ENCODE data around the gene FAM186B.
A peak's percentile ranks its signal among the peaks of the same experiment; 100 is the strongest.

The FAM186B gene

GRCh38 chr12:49609059-49609874 is 3.8 kb upstream of the FAM186B start:
- DNase-seq: no peak

GRCh38 chr12:49604856-49605255 is 583 bp downstream of the FAM186B start:
- no peak for DNase-seq

- DNase-seq: no peak
These were observed 1.7 kb downstream of the FAM186B start for GRCh38 chr12:49603721-49604120.

- DNase-seq: no peak
These were observed 5.5 kb downstream of the FAM186B start for GRCh38 chr12:49599961-49600360.

GRCh38 chr12:49598527-49598926 is 6.9 kb downstream of the FAM186B start:
- no peak for DNase-seq

- DNase-seq: peak in 1 of 14 donors; percentile 17
These were observed 16.5 kb downstream of the FAM186B start for GRCh38 chr12:49588721-49589516.

GRCh38 chr12:49588281-49588680 is 17.2 kb downstream of the FAM186B start:
- no peak for DNase-seq

- no peak for DNase-seq
These were observed 18.1 kb downstream of the FAM186B start for GRCh38 chr12:49587174-49587908.

GRCh38 chr12:49585477-49586459 is 19.7 kb downstream of the FAM186B start:
- no peak for DNase-seq

- no peak for DNase-seq
These were observed 20.8 kb downstream of the FAM186B start for GRCh38 chr12:49584591-49584990.

GRCh38 chr12:49583366-49584094 is 21.9 kb downstream of the FAM186B start:
- peak in 2 of 14 donors; percentile 6 to 19 for DNase-seq

GRCh38 chr12:49582850-49583249 is 22.6 kb downstream of the FAM186B start:
- no peak for DNase-seq

- no peak for DNase-seq
These were observed 23.2 kb downstream of the FAM186B start for GRCh38 chr12:49582201-49582600.

GRCh38 chr12:49580572-49581535 is 24.6 kb downstream of the FAM186B start:
- peak in 11 of 14 donors; percentile 12 to 56 (median 41) for DNase-seq

- no peak for DNase-seq
These were observed 26.8 kb downstream of the FAM186B start for GRCh38 chr12:49578471-49579112.

- DNase-seq: no peak
These were observed 27.7 kb downstream of the FAM186B start for GRCh38 chr12:49577589-49578315.

GRCh38 chr12:49568442-49569162 is 36.8 kb downstream of the FAM186B start:
- DNase-seq: no peak
